KMS-11 (cell line): Measurements from ENCODE around the gene NOL8.

Experiments used
- H2AFZ ChIP-seq: fragments of 200-600 bp; sonication (generic); 2 replicates; pipeline ENCODE4 v1.6.1; 2016; ENCODE audit warnings: antibody characterized with exemption, mixed run types, low read depth
- H3K27ac ChIP-seq: fragments of 200-600 bp; sonication (generic); 2 replicates; pipeline ENCODE4 v1.6.1; 2016; ENCODE audit warnings: mild to moderate bottlenecking, mixed run types
- H3K27me3 ChIP-seq: fragments of 200-600 bp; sonication (generic); 2 replicates; pipeline ENCODE4 v1.6.1; 2017; ENCODE audit warnings: mild to moderate bottlenecking, low read depth, mixed run types, moderate library complexity; ENCODE audit not compliant: insufficient read depth
- H3K36me3 ChIP-seq: fragments of 200-600 bp; sonication (generic); 2 replicates; pipeline ENCODE4 v1.6.1; 2017; ENCODE audit warnings: mild to moderate bottlenecking, mixed run types; ENCODE audit not compliant: insufficient read depth
- H3K4me1 ChIP-seq: fragments of 200-600 bp; sonication (generic); 2 replicates; pipeline ENCODE4 v1.6.1; 2016; ENCODE audit warnings: mild to moderate bottlenecking, low read depth, mixed run types; ENCODE audit not compliant: poor library complexity, severe bottlenecking
- H3K4me2 ChIP-seq: fragments of 200-600 bp; sonication (generic); 2 replicates; pipeline ENCODE4 v1.7.0; 2016; ENCODE audit warnings: mild to moderate bottlenecking, mixed run types
- H3K4me3 ChIP-seq: fragments of 200-600 bp; sonication (generic); IDR thresholded peaks from 2 replicates; pipeline ENCODE4 v1.6.1; 2017; ENCODE audit warnings: low read depth, low read length, mixed read lengths; ENCODE audit not compliant: insufficient read depth
- H3K79me2 ChIP-seq: fragments of 200-600 bp; sonication (generic); 2 replicates; pipeline ENCODE4 v1.6.1; 2016; ENCODE audit warnings: low read depth, mixed run types; ENCODE audit not compliant: insufficient read depth
- H3K9ac ChIP-seq: fragments of 200-600 bp; sonication (generic); 2 replicates; pipeline ENCODE4 v1.6.1; 2016; ENCODE audit warnings: mild to moderate bottlenecking, mixed run types
- H4K20me1 ChIP-seq: fragments of 200-600 bp; sonication (generic); 2 replicates; pipeline ENCODE4 v1.6.1; 2016; ENCODE audit warnings: mild to moderate bottlenecking, mixed run types; ENCODE audit not compliant: insufficient read depth
- CTCF ChIP-seq: fragments of 200-600 bp; sonication (generic); conservative IDR thresholded peaks from 2 replicates; pipeline ENCODE4 v1.6.1; 2017; ENCODE audit warnings: low read depth, mild to moderate bottlenecking, antibody characterized with exemption, low read length, moderate library complexity, mixed read lengths

The NOL8 gene

GRCh38 chr9:92299116-92299515 is 26.0 kb downstream of the NOL8 start:
- peaks cover 20% of the 10 kb centered on the region; the same call in 1 of the 2 replicates for H3K36me3 ChIP-seq
- H3K4me2 ChIP-seq: no peak overlapping the region
- H3K27ac ChIP-seq: no peak overlapping the region
- no peak overlapping the region for H3K4me3 ChIP-seq
- no peaks in the 10 kb centered on the region for H3K27me3 ChIP-seq
- TF ChIP-seq CTCF: no peak
- H3K4me1 ChIP-seq: peaks cover 36% of the 10 kb centered on the region
- no peak overlapping the region for H2AFZ ChIP-seq
- no peak overlapping the region for H3K9ac ChIP-seq
- H4K20me1 ChIP-seq: no peaks in the 10 kb centered on the region
- peaks cover 12% of the 10 kb centered on the region for H3K79me2 ChIP-seq

- no peak for TF ChIP-seq CTCF
- Histone ChIP-seq H3K36me3 (peaks cover 20% of the 10 kb centered on the region; the same call in 1 of the 2 replicates), H3K4me1 (peaks cover 36% of the 10 kb centered on the region), H3K27ac (peak overlapping the region; percentile 26; the same call in 1 of the 2 replicates), H3K4me2 (peak overlapping the region; percentile 43; the same call in 1 of the 2 replicates), H4K20me1 (no peaks in the 10 kb centered on the region), H3K79me2 (peaks cover 20% of the 10 kb centered on the region), H3K4me3 (no peak overlapping the region), H3K9ac (no peak overlapping the region), H2AFZ (no peak overlapping the region), H3K27me3 (no peaks in the 10 kb centered on the region)
Observed at GRCh38 chr9:92298036-92298435, 27.1 kb downstream of the NOL8 start.

- Histone ChIP-seq H3K9ac (no peak overlapping the region), H3K27me3 (no peaks in the 10 kb centered on the region), H3K4me1 (peaks cover 36% of the 10 kb centered on the region), H3K27ac (peak overlapping the region; percentile 26; the same call in 1 of the 2 replicates), H3K36me3 (peaks cover 19% of the 10 kb centered on the region; the same call in 1 of the 2 replicates), H4K20me1 (no peaks in the 10 kb centered on the region), H3K4me3 (no peak overlapping the region), H3K79me2 (peaks cover 24% of the 10 kb centered on the region), H2AFZ (no peak overlapping the region), H3K4me2 (peak overlapping the region; percentile 43; the same call in 1 of the 2 replicates)
- TF ChIP-seq CTCF: no peak
Observed at GRCh38 chr9:92297611-92298010, 27.5 kb downstream of the NOL8 start.

GRCh38 chr9:92295827-92296258 is 29.3 kb downstream of the NOL8 start:
- no peaks in the 10 kb centered on the region for H3K27me3 ChIP-seq
- H3K27ac ChIP-seq: no peak overlapping the region
- H3K36me3 ChIP-seq: peaks cover 17% of the 10 kb centered on the region; the same call in 1 of the 2 replicates
- H3K9ac ChIP-seq: no peak overlapping the region
- H4K20me1 ChIP-seq: no peaks in the 10 kb centered on the region
- no peak overlapping the region for H3K4me2 ChIP-seq
- peaks cover 51% of the 10 kb centered on the region for H3K4me1 ChIP-seq
- H3K4me3 ChIP-seq: no peak overlapping the region
- H2AFZ ChIP-seq: no peak overlapping the region
- TF ChIP-seq CTCF: no peak
- peaks cover 41% of the 10 kb centered on the region for H3K79me2 ChIP-seq
